KMS-11 (cell line): Measurements from ENCODE around the gene RAB43.
"Not testable (repeated sequence)": the region's sequence is repeated elsewhere in the genome, so short reads cannot be mapped to it uniquely, and the experiment has no call there.

ENCODE experiments used
- H2AFZ ChIP-seq: fragments of 200-600 bp; sonication (generic); 2 replicates; pipeline ENCODE4 v1.6.1; 2016; ENCODE audit warnings: antibody characterized with exemption, mixed run types, low read depth
- H3K27ac ChIP-seq: fragments of 200-600 bp; sonication (generic); 2 replicates; pipeline ENCODE4 v1.6.1; 2016; ENCODE audit warnings: mild to moderate bottlenecking, mixed run types
- H3K27me3 ChIP-seq: fragments of 200-600 bp; sonication (generic); 2 replicates; pipeline ENCODE4 v1.6.1; 2017; ENCODE audit warnings: mild to moderate bottlenecking, low read depth, mixed run types, moderate library complexity; ENCODE audit not compliant: insufficient read depth
- H3K36me3 ChIP-seq: fragments of 200-600 bp; sonication (generic); 2 replicates; pipeline ENCODE4 v1.6.1; 2017; ENCODE audit warnings: mild to moderate bottlenecking, mixed run types; ENCODE audit not compliant: insufficient read depth
- H3K4me1 ChIP-seq: fragments of 200-600 bp; sonication (generic); 2 replicates; pipeline ENCODE4 v1.6.1; 2016; ENCODE audit warnings: mild to moderate bottlenecking, low read depth, mixed run types; ENCODE audit not compliant: poor library complexity, severe bottlenecking
- H3K4me2 ChIP-seq: fragments of 200-600 bp; sonication (generic); 2 replicates; pipeline ENCODE4 v1.7.0; 2016; ENCODE audit warnings: mild to moderate bottlenecking, mixed run types
- H3K4me3 ChIP-seq: fragments of 200-600 bp; sonication (generic); IDR thresholded peaks from 2 replicates; pipeline ENCODE4 v1.6.1; 2017; ENCODE audit warnings: low read depth, low read length, mixed read lengths; ENCODE audit not compliant: insufficient read depth
- H3K79me2 ChIP-seq: fragments of 200-600 bp; sonication (generic); 2 replicates; pipeline ENCODE4 v1.6.1; 2016; ENCODE audit warnings: low read depth, mixed run types; ENCODE audit not compliant: insufficient read depth
- H3K9ac ChIP-seq: fragments of 200-600 bp; sonication (generic); 2 replicates; pipeline ENCODE4 v1.6.1; 2016; ENCODE audit warnings: mild to moderate bottlenecking, mixed run types
- H4K20me1 ChIP-seq: fragments of 200-600 bp; sonication (generic); 2 replicates; pipeline ENCODE4 v1.6.1; 2016; ENCODE audit warnings: mild to moderate bottlenecking, mixed run types; ENCODE audit not compliant: insufficient read depth
- TF ChIP-seq, protein P1 (sequence below): fragments of 200-600 bp; sonication (generic); conservative IDR thresholded peaks from 2 replicates; pipeline ENCODE4 v1.6.1; 2017; ENCODE audit warnings: low read depth, mild to moderate bottlenecking, antibody characterized with exemption, low read length, moderate library complexity, mixed read lengths

RAB43 gene

DNA sequence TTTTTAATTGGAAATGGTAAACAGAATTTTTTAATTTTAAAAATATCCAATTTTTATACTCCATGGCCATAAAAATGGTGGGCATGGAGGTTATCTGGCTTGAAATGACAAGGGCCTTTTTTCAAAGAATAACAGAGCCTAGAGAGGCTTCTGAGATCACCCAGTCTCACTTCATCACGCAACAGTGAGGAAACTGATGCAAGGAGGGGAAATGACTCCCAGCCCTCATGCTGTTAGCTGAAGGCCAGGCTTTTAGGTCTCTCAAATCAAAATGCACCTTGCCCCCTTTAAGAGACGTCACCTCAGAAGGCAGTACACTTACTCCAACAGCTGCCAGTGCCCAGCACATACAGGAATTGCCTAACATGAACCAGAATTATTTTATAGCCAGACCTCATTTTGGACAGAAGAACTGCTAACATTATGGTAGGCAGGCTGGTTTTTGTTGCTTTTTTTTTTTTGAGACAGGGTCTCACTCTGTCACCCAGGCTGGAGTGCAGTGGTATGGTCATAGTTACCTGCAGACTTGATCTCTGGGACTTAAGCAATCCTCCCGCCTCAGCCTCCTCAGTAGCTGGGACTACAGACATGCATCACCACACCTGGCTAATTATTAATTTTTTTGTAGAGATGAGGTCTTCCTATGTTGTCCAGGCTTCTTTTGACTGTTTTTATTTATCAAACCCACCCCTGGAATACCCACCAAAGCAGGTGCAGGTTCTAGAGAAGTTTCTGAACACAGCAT, 9.1 kb downstream of the RAB43 start:
- H3K4me1 ChIP-seq = peaks cover 37% of the 10 kb centered on the region
- H3K36me3 ChIP-seq = no peaks in the 10 kb centered on the region
- H3K79me2 ChIP-seq = peaks cover 15% of the 10 kb centered on the region; the same call in 1 of the 2 replicates
- H2AFZ ChIP-seq = no peak overlapping the region
- H3K9ac ChIP-seq = no peak overlapping the region
- no peak overlapping the region for H3K4me2 ChIP-seq
- no peaks in the 10 kb centered on the region for H3K27me3 ChIP-seq
- TF ChIP-seq, protein P1, sequence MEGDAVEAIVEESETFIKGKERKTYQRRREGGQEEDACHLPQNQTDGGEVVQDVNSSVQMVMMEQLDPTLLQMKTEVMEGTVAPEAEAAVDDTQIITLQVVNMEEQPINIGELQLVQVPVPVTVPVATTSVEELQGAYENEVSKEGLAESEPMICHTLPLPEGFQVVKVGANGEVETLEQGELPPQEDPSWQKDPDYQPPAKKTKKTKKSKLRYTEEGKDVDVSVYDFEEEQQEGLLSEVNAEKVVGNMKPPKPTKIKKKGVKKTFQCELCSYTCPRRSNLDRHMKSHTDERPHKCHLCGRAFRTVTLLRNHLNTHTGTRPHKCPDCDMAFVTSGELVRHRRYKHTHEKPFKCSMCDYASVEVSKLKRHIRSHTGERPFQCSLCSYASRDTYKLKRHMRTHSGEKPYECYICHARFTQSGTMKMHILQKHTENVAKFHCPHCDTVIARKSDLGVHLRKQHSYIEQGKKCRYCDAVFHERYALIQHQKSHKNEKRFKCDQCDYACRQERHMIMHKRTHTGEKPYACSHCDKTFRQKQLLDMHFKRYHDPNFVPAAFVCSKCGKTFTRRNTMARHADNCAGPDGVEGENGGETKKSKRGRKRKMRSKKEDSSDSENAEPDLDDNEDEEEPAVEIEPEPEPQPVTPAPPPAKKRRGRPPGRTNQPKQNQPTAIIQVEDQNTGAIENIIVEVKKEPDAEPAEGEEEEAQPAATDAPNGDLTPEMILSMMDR = no peak
- no peak overlapping the region for H3K4me3 ChIP-seq
- H3K27ac ChIP-seq = no peak overlapping the region
- H4K20me1 ChIP-seq = no peaks in the 10 kb centered on the region

DNA sequence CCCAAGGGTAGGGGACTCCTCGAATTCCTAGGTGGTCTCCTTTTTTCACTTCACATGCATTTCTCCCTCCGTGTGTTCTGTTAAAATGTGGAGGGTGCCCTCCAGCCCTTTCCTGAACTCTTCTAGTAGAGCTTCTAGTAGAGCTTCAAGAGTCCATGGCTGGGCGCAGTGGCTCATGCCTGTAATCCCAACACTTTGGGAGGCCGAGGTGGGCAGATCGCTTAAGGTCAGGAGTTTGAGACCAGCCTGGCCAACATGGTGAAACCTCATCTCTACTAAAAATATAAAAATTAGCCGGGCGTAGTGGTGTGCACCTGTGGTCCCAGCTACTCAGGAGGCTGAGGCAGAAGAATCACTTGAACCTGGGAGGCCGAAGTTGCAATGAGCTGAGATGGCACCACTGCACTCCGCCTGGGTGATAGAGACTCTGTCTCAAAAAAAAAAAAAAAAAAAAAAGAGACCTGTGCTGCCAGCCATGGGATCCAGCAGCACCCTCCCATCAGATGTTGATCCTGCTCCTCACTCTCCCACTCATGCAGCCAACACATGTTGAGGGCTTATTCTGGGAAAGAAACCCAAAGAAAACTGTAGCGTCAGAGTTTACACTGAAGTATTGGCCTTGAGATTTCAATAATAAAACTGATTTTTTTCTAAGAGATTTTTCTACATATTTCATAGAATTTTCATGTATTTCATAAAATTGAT, 10.4 kb downstream of the RAB43 start:
- peaks cover 24% of the 10 kb centered on the region for H3K4me1 ChIP-seq
- H3K36me3 ChIP-seq, H3K27ac ChIP-seq, H3K27me3 ChIP-seq, H2AFZ ChIP-seq, H3K9ac ChIP-seq, H3K4me2 ChIP-seq, H3K4me3 ChIP-seq, H4K20me1 ChIP-seq, H3K79me2 ChIP-seq: not testable (repeated sequence)

DNA sequence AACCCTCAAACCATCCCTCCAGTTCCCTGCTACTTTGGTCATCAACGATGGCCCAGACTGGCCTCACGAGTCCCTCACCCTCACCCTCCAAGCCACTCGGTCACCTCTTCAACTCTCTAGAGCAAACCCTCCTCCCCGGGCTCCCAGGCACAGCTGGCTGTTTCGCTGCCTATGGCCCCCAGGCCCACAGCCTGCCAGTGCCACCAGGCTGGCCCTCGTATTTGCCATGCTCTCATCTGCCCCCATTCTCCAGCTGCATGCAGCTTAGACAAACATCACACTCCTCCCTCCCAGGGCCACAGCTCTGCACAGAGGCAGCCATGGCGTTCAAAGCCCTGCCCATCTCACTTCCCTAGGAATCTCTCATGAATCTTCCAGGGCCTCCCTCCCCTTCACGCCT, 13.8 kb downstream of the RAB43 start:
- H4K20me1 ChIP-seq = no peaks in the 10 kb centered on the region
- H3K9ac ChIP-seq = no peak overlapping the region
- no peak overlapping the region for H3K4me3 ChIP-seq
- peaks cover 42% of the 10 kb centered on the region for H3K4me1 ChIP-seq
- H3K27me3 ChIP-seq = no peaks in the 10 kb centered on the region
- no peak overlapping the region for H3K4me2 ChIP-seq
- H3K27ac ChIP-seq = no peak overlapping the region
- no peaks in the 10 kb centered on the region for H3K36me3 ChIP-seq
- TF ChIP-seq, protein P1 = no peak
- no peaks in the 10 kb centered on the region; the same call in 1 of the 2 replicates for H3K79me2 ChIP-seq
- no peak overlapping the region for H2AFZ ChIP-seq

DNA sequence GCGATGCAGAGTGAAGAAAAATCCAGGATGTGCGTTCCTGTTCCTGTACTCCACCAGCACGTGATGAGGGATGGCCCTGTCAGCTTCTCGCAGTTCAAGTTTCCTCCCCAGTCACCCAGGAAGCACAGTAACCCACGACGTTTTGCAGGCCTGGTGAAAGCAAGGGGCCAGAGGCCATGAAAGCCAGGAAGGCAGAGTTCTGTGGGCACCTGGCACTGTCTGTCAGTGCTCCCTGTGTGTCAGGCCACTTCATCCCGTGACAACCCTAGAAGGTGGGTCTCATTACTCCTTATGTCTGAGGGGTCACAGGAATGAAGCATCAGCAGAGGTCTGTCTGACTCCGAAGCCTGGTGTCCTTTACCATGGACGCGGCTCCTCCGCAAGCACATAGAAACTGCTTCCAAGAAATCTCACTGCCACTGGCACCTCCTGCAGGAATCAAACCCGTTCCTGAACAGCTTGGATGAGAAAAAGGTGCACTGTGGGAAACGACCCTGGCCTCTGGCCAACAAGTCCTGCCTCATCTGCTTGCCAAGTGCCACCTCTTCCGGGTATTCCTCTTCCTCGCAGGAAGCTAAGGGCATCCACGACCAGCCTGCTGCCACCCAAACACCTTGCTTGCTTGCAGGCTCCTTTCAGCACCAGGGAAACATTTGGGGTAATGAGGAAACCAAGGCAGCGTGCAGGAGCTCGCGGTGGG, 14.6 kb downstream of the RAB43 start:
- TF ChIP-seq, protein P1 = no peak
- Histone ChIP-seq H3K4me1 (peaks cover 34% of the 10 kb centered on the region), H4K20me1 (no peaks in the 10 kb centered on the region), H3K27me3 (no peaks in the 10 kb centered on the region), H3K9ac (no peak overlapping the region), H2AFZ (no peak overlapping the region), H3K79me2 (no peaks in the 10 kb centered on the region; the same call in 1 of the 2 replicates), H3K36me3 (no peaks in the 10 kb centered on the region), H3K27ac (no peak overlapping the region), H3K4me2 (no peak overlapping the region), H3K4me3 (no peak overlapping the region)
